HepG2 (cell line): ENCODE data around the gene TEF. TPM values are rescaled to one million over a fixed set of nuclear protein-coding genes. Genes with fewer than 3 reads are reported as not detected.

Source experiments
- CTCF ChIP-seq: sonication (generic); formaldehyde crosslinking; IDR thresholded peaks from 2 replicates; pipeline ENCODE4 v1.5.0; 2020; ENCODE audit warnings: mild to moderate bottlenecking, missing genetic modification reagents, moderate library complexity
- ISL2 ChIP-seq: sonication (generic); formaldehyde crosslinking; IDR thresholded peaks from 2 replicates; pipeline ENCODE4 v1.5.0; 2020; ENCODE audit warnings: missing genetic modification reagents
- MED8 ChIP-seq: sonication (generic); formaldehyde crosslinking; IDR thresholded peaks from 2 replicates; pipeline ENCODE4 v1.8.1; 2023; ENCODE audit warnings: mild to moderate bottlenecking, missing genetic modification reagents; ENCODE audit not compliant: insufficient replicate concordance
- POGK ChIP-seq: sonication (generic); formaldehyde crosslinking; conservative IDR thresholded peaks from 2 replicates; pipeline ENCODE4 v1.8.0; 2022; ENCODE audit warnings: mild to moderate bottlenecking, moderate library complexity, missing genetic modification reagents
- RAD21 ChIP-seq: fragments of 450-650 bp; formaldehyde crosslinking; IDR thresholded peaks from 2 replicates; pipeline ENCODE4 v1.5.0; 2020; ENCODE audit warnings: mild to moderate bottlenecking
- ZBTB7A ChIP-seq: sonication (generic); formaldehyde crosslinking; IDR thresholded peaks from 2 replicates; pipeline ENCODE4 v1.8.0; 2022; ENCODE audit warnings: mild to moderate bottlenecking, missing genetic modification reagents
- ZNF337 ChIP-seq: sonication (generic); formaldehyde crosslinking; IDR thresholded peaks from 2 replicates; pipeline ENCODE4 v1.5.1; 2020; ENCODE audit warnings: missing genetic modification reagents, low read depth, mild to moderate bottlenecking, borderline replicate concordance
- ZNF33A ChIP-seq: sonication (generic); formaldehyde crosslinking; IDR thresholded peaks from 2 replicates; pipeline ENCODE4 v1.5.1; 2020; ENCODE audit warnings: missing genetic modification reagents, mild to moderate bottlenecking, moderate library complexity, borderline replicate concordance
- ZNF407 ChIP-seq: sonication (generic); formaldehyde crosslinking; IDR thresholded peaks from one replicate; pipeline ENCODE4 v1.5.1; 2020; ENCODE audit warnings: mild to moderate bottlenecking, missing genetic modification reagents; ENCODE audit errors: not compliant biosample characterization
- ZNF609 ChIP-seq: sonication (generic); formaldehyde crosslinking; IDR thresholded peaks from 2 replicates; pipeline ENCODE4 v1.4.0; 2020; ENCODE audit warnings: mild to moderate bottlenecking, missing genetic modification reagents, borderline replicate concordance
- polyA plus RNA-seq, 8 experiments: library from polyadenylated mRNA; depleted of rRNA in 3 of 8; stranded (reverse) in 7 of 8; unstranded in 1 of 8; fragments of >200 nt; fragmentation: Illumina TruSeq in 4 of 8; extraction: Trizol in 4 of 8; gene quantifications; 2 replicates each; pipeline versions ENCODE4 v1.2.1 to v1.2.3, GENCODE V29; 2011 to 2016; ENCODE audit warnings: low read depth in 4 of 8, missing spikeins in 1 of 8, mixed read lengths in 1 of 8; ENCODE audit not compliant: insufficient read depth in 1 of 8
- total RNA-seq, 5 experiments: library from RNA; depleted of rRNA; stranded (reverse); fragments of >200 nt; fragmentation: Illumina TruSeq; extraction: Trizol; gene quantifications; 2 replicates each; pipeline ENCODE4 v1.2.3, GENCODE V29; 2016; ENCODE audit warnings: low read depth in 1 of 5
- TF ChIP-seq, protein P1 (sequence below): sonication (generic); formaldehyde crosslinking; IDR thresholded peaks from 2 replicates; pipeline ENCODE4 v1.4.0; 2020; ENCODE audit warnings: missing genetic modification reagents

Gene TEF
- total and polyA plus RNA-seq, 2 of the 13 experiments (the other 11 are each of a cell fraction or from before 2014, with no cell fraction given): 7.6 to 11.2 TPM

DNA sequence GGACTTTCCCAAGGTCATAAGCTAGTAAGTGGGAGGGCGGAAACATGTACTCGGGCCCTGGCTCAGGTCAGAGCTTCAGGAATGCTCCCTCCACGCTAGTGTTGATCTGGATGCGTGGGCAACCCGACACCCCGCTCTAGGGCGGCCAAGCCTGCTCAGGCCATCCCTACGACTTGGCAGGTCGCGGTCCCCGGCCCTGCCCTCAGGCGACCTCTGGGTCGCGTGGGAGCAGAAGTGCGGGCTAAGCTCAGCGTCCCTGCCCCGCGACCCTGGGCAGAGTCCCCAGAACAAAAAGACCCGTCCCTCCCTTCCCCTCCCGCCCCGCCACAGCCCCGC is 781 bp upstream of the TEF start (continued):
- TF ChIP-seq ZNF337 (CRISPR knock-in tag) (no peak), MED8 (CRISPR knock-in tag) (no peak), CTCF (no peak), POGK (no peak), ZNF609 (CRISPR knock-in tag) (peak; percentile 44; the same call in 1 of the 2 replicates), RAD21 (CRISPR knock-in tag) (peak; percentile 44; the same call in 1 of the 2 replicates), ZNF33A (CRISPR knock-in tag) (no peak), ISL2 (no peak), ZNF407 (CRISPR knock-in tag) (no peak), ZBTB7A (CRISPR knock-in tag) (peak; percentile 79; the same call in 1 of the 2 replicates)
- TF ChIP-seq, protein P1, sequence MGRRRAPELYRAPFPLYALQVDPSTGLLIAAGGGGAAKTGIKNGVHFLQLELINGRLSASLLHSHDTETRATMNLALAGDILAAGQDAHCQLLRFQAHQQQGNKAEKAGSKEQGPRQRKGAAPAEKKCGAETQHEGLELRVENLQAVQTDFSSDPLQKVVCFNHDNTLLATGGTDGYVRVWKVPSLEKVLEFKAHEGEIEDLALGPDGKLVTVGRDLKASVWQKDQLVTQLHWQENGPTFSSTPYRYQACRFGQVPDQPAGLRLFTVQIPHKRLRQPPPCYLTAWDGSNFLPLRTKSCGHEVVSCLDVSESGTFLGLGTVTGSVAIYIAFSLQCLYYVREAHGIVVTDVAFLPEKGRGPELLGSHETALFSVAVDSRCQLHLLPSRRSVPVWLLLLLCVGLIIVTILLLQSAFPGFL (CRISPR knock-in tag): no peak
